NB4 (cell line): ENCODE data around the gene GGN.

Source experiments
- CTCF ChIP-seq: IDR thresholded peaks from one replicate; pipeline ENCODE4 v1.5.1; 2012; ENCODE audit warnings: low read depth, low read length
- MYC ChIP-seq: IDR thresholded peaks from 2 replicates; pipeline ENCODE4 v1.6.1; 2011; ENCODE audit warnings: low read depth, low read length
- POLR2A ChIP-seq: IDR thresholded peaks from 2 replicates; pipeline ENCODE4 v1.6.1; 2011; ENCODE audit warnings: mild to moderate bottlenecking; ENCODE audit not compliant: insufficient read length; ENCODE audit errors: extremely low read depth

DNA sequence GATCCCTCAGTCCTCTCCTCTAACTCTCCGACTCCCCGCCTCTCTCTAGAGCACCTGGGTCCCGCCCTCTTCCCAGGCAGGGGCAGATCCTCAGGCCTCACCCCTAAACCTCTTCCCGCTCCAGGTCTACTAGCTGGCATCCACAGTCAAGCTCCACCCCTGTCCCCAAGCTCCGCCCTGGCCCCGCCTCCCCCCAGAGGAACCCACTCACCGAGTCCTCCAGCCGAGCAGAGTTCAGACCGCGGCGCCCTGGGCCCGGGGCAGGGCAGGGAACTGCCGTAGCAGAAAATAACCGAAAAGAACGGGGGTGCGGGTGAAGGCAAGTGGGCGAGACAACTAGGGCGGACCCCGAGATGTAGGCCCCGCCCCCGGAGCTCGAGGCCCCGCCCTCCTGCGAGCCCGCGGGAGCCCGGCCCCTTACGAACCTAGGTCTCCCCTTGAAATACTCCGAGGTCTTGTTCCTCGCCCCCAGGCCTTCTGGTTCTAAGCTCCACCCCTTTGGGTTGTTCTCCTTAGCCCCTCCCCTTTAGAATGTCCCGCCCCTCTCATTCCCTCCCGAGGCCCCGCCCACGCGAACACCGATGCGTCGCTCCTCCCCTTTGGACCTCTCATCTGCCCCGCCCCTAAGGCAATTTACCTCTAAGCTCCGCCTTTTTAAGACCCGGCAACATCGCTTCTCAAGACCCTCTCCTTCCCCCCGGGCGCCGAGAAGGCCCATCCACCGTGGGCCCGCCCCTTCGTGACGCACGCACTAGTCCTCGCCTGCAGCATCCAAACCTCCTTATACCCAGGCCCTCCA is at the start of gene GGN:
- no peak for TF ChIP-seq CTCF
- TF ChIP-seq MYC = no peak
- no peak for TF ChIP-seq POLR2A
